Psoas muscle (tissue), 8 donors: ENCODE measurements around the gene KRTAP10-9. TPM values are rescaled to one million over a fixed set of nuclear protein-coding genes. Genes with fewer than 3 reads are reported as not detected.
"Not testable (repeated sequence)": the region's sequence is repeated elsewhere in the genome, so short reads cannot be mapped to it uniquely, and the experiment has no call there.

Experiments used
- ATAC-seq, 4 donors: fragments of 200-7000 bp; cut with Tn5 transposase; one replicate each; pipeline ENCODE4 v1.9.1; 2020; ENCODE audit warnings: moderate library complexity in 3 of 4, mild to moderate bottlenecking in 2 of 4
- DNase-seq, 2 donors: peaks; one replicate each; pipeline ENCODE4 v3.0.0-alpha.2; 2020
- H3K27ac ChIP-seq: fragments of 200-600 bp; one replicate; pipeline ENCODE4 v1.8.0; 2022
- H3K27me3 ChIP-seq, 3 donors: fragments of 200-600 bp in 1 of 3; one replicate each; pipeline versions ENCODE4 v1.6.1 to v1.8.0; 2013 to 2022; ENCODE audit warnings: low read length in 2 of 3, mild to moderate bottlenecking in 2 of 3, moderate library complexity in 1 of 3; ENCODE audit not compliant: insufficient read depth in 3 of 3
- H3K36me3 ChIP-seq, 2 donors: fragments of 200-600 bp in 1 of 2; one replicate each; pipeline versions ENCODE4 v1.6.1 to v1.8.0; 2013 to 2022; ENCODE audit warnings: low read depth in 1 of 2, mild to moderate bottlenecking in 1 of 2, moderate library complexity in 1 of 2; ENCODE audit not compliant: insufficient read depth in 1 of 2
- H3K4me1 ChIP-seq: fragments of 200-600 bp; one replicate; pipeline ENCODE4 v1.8.0; 2022
- H3K4me3 ChIP-seq: fragments of 200-600 bp; one replicate; pipeline ENCODE4 v1.8.0; 2022; ENCODE audit warnings: mild to moderate bottlenecking
- H3K9me3 ChIP-seq: fragments of 200-600 bp; one replicate; pipeline ENCODE4 v1.8.0; 2022
- WGBS, 3 donors: extraction: QIAGEN DNeasy Blood & Tissue Kit; methylation state at CpG; one replicate each; pipeline versions ENCODE4 v1.1.6 to v1.1.7; 2013; 5-methylcytosine and 5-hydroxymethylcytosine counted together
- intact Hi-C, 2 donors: fragments of 100-400 bp; cut with DNase I; formaldehyde crosslinking; loops; one replicate each; pipeline versions ENCODE4 v1.11.0 to v1.14.2; 2022
- long read RNA-seq, 2 donors: library from polyadenylated mRNA; unstranded; transcript quantifications; one replicate each; pipeline ENCODE4 v2.0.0, GENCODE V29; 2021
- polyA plus RNA-seq, 3 donors: library from polyadenylated mRNA; stranded (reverse); fragments of 200-250 nt; gene quantifications; one replicate each; pipeline ENCODE4 v1.2.3, GENCODE V29; 2013
- total RNA-seq, 4 donors: library from RNA; stranded (reverse); fragmentation: NEBNext Ultra II Directional in 2 of 4; extraction: Animal tissue kit (Norgen Biotek cat#: 25700) in 2 of 4; gene quantifications; one replicate each; pipeline versions ENCODE4 v1.2.1 to v1.2.4, GENCODE V29; 2021 to 2023
- TF ChIP-seq, protein P1 (sequence below): fragments of 200-600 bp; IDR thresholded peaks from one replicate; pipeline ENCODE4 v1.8.0; 2022; ENCODE audit warnings: antibody characterized with exemption
- donor health status: healthy with polysubstance abuse.
- donor health status: DM: no; HTN: no; CAD: no; lungs with moderate emphysema.
- donor health status: Bipolar disorder and iron deficiency.
- donor health status: healthy.
- donor health status: DM: yes; HTN: yes; CAD: no.
- donor health status: DM: no; HTN: no; CAD: no.
- donor health status: DM: no; HTN: no; CAD: no.
- donor health status: DM: yes; HTN: yes; CAD: no.

Gene KRTAP10-9, protein sequence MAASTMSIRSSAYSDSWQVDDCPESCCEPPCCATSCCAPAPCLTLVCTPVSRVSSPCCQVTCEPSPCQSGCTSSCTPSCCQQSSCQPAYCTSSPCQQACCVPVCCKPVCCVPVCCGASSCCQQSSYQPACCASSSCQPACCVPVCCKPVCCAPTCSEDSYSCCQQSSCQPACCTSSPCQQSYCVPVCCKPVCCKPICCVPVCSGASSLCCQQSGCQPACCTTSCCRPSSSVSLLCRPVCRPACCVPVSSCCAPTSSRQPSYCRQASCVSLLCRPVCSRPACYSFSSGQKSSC
- not detected for total RNA-seq
- not detected for polyA plus RNA-seq
- long read RNA-seq, donor 1, result 0 reads
- long read RNA-seq, donor 2, result 0 reads

DNA sequence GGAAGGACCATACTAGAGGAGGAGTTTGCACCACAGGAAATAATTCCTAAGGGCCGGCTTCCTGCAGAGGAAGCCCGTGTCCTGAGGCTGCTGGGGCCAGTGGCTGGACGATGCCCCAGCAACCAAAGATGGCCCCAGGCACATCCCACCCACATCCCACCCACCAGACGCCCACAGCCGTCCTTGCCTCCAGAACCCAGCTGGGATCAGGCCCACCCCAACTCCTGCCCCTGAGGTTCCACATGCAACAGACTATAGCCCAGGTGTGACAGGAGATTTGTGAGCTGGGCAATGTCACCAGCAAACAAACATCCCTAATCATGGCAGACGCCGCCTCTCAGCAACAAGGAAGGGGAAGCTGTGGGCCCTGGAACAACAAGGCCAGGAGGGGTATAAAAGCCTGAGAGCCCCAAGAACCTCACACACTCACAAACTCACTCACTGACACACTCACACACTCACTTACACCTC, at the start of gene KRTAP10-9:
KRTAP10-9 (plus strand) TSS at position 421 of the 471 bp plus-strand sequence. CDS start 79 bp downstream, outside the sequence.
- no peaks in the 10 kb centered on the region for H3K36me3 ChIP-seq
- no peaks in the 10 kb centered on the region for H3K4me1 ChIP-seq
- H3K27ac ChIP-seq, result no peak within 1 kb of the TSS
- DNase-seq (no peak), ATAC-seq (no peak)
- WGBS, 3 donors, result 44 to 51% (median 48%) methylated on average over 6 to 7 of the region's 7 CpGs
- H3K9me3 ChIP-seq, result peaks cover 14% of the 10 kb centered on the region
- intact Hi-C loops, result no loop called here
- H3K4me3 ChIP-seq, result no peak within 1 kb of the TSS
- peaks cover 0 to 13% (median 0%) of the 10 kb centered on the region in 3 donors for H3K27me3 ChIP-seq
- TF ChIP-seq, protein P1, sequence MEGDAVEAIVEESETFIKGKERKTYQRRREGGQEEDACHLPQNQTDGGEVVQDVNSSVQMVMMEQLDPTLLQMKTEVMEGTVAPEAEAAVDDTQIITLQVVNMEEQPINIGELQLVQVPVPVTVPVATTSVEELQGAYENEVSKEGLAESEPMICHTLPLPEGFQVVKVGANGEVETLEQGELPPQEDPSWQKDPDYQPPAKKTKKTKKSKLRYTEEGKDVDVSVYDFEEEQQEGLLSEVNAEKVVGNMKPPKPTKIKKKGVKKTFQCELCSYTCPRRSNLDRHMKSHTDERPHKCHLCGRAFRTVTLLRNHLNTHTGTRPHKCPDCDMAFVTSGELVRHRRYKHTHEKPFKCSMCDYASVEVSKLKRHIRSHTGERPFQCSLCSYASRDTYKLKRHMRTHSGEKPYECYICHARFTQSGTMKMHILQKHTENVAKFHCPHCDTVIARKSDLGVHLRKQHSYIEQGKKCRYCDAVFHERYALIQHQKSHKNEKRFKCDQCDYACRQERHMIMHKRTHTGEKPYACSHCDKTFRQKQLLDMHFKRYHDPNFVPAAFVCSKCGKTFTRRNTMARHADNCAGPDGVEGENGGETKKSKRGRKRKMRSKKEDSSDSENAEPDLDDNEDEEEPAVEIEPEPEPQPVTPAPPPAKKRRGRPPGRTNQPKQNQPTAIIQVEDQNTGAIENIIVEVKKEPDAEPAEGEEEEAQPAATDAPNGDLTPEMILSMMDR, result no peak

DNA sequence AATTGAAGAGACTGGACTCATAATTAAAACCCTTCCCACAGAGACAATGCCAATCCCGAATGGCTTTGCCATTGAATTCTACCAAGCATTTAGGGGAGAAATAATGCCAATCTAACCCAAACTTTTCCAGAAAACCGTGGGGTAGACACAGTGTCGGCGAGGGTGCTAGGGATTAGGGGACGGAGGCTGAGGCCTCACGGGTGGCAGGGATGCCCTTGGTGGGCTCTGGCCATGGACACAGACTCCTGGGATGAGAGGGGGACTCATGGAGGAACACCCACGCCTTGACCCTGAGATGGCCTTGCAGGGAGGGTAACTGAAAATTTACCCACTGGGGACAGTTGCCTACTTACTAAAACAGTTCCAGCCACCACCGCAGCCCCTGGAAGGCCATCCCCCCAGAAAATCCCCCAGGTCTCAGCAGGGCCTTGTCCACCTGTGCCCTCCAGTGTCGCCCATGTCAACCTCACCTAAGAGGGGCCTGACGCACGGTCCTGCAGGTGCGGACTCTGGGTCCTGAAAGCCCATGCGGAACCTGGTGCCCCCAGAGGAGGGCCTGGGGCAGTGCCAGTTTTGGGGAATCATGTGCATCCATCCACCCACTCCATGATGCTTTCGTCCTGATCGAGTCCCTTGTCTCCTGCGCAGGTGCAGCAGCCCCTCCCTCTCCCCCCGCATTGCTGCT, 48.4 kb upstream of the KRTAP10-9 start:
- DNase-seq (no peak), ATAC-seq (no peak)
- no peak overlapping the region for H3K4me3 ChIP-seq
- peaks cover 0 to 48% (median 9%) of the 10 kb centered on the region in 3 donors for H3K27me3 ChIP-seq
- H3K36me3 ChIP-seq, result no peaks in the 10 kb centered on the region
- no peak overlapping the region for H3K27ac ChIP-seq
- no peaks in the 10 kb centered on the region for H3K4me1 ChIP-seq
- peaks cover 13% of the 10 kb centered on the region for H3K9me3 ChIP-seq
- TF ChIP-seq, protein P1, result no peak
- intact Hi-C loops, result no loop called here
- 88 to 93% (median 91%) methylated on average over 15 to 17 of the region's 17 CpGs for WGBS, 3 donors

DNA sequence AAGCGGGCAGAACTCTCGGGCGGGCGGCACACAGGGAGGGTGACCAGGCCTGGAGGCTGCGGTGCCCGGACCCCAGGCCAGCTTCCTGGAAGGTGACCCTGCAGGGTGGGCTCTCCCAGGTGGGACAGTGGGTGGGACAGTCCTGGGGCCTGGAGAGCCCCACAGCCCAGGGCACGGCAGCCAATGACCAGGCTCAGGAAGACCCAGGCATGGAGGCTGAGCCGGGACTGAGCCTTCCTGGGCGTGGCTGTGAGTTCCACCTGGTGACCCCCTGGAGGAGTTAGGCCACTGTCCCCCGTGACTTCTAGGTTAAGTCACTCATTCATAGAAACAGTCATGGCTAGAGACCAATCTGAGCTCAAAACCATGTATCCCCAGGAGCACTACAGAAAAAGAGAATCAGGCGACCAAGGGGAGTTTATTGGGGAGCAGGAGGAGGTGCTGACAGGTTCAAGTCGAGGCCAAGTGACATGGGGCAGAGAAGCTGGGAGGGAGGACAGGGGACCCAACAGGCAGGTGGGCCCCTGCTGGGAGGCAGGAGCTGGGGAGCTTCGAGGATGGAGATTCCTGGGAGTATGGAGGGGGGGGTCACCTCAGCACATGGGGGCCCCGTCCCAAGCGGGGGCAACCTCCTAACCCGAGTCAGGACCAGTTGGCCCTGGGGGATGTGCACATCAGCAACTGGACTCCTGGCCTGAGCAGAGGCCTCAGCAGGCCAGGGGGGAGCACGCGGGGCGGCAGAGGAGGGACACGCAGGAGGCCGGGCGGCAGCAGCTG, 47.6 kb upstream of the KRTAP10-9 start:
- no peaks in the 10 kb centered on the region for H3K4me1 ChIP-seq
- ATAC-seq (no peak), DNase-seq (no peak)
- intact Hi-C loops, result no loop called here
- peaks cover 5 to 47% (median 12%) of the 10 kb centered on the region in 3 donors for H3K27me3 ChIP-seq
- H3K9me3 ChIP-seq, result peaks cover 13% of the 10 kb centered on the region
- H3K27ac ChIP-seq, result no peak overlapping the region
- 48 to 62% (median 55%) methylated on average over 22 of the region's 22 CpGs for WGBS, 3 donors
- H3K4me3 ChIP-seq, result no peak overlapping the region
- H3K36me3 ChIP-seq, result no peaks in the 10 kb centered on the region
- TF ChIP-seq, protein P1, result no peak

DNA sequence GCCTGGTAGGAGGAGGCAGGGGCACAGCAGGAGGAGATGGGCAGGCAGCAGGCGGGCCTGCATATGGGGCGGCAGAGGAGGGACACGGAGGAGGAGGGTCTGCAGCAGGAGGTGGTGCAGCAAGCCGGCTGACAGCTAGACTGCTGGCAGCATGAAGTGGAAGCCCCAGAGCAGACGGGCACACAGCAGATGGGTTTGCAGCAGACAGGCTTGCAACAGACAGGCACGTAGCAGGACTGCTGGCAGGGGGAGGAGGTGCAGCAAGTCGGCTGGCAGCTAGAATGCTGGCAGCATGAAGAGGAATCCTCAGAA, 47.1 kb upstream of the KRTAP10-9 start:
- DNase-seq, result no peak
- Histone ChIP-seq H3K36me3 (no peaks in the 10 kb centered on the region), H3K27ac (no peak overlapping the region), H3K4me3 (no peak overlapping the region), H3K4me1 (no peaks in the 10 kb centered on the region), H3K27me3 (peaks cover 7 to 46% (median 12%) of the 10 kb centered on the region in 3 donors), H3K9me3 (peaks cover 13% of the 10 kb centered on the region)
- TF ChIP-seq, protein P1, result no peak
- intact Hi-C loops, result no loop called here
- ATAC-seq, result no peak
- WGBS, 3 donors, result 24 to 42% (median 40%) methylated on average over 7 of the region's 7 CpGs

DNA sequence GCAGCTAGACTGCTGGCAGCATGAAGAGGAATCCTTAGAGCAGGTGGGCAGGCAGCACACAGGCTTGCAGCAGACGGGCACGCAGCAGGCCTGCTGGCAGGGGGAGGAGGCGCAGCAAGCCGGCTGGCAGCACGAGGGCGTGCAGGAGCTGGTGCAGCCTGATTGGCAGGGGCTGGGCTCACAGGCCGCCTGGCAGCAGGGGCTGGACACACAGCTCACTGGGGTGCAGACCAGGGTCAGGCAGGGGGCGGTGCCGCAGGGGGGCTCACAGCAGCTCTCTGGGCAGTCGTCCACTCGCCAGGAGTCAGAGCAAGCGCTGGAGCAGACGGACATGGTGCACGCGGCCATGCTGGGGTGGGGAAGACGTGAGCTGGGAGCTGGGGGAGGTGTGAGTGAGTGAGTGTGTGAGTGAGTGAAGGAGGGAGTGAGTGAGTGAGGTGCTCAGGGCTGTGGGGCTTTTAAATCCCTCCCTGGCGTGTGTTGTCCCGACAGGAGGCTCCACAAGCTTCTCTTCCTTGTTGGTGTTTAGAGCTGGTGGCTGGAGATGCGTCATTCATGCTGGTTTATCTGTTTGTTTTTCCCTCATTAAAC, 46.6 kb upstream of the KRTAP10-9 start, which contains the start of gene KRTAP10-5:
KRTAP10-5 (minus strand) TSS at position 374 of the 591 bp plus-strand sequence; CDS start at position 348, 26 bp downstream.
- H3K27ac ChIP-seq, H3K4me3 ChIP-seq, intact Hi-C loops, DNase-seq, ATAC-seq, H3K4me1 ChIP-seq, H3K36me3 ChIP-seq: not testable (repeated sequence)
- Histone ChIP-seq H3K27me3 (peaks cover 7 to 44% (median 13%) of the 10 kb centered on the region in 3 donors), H3K9me3 (peaks cover 13% of the 10 kb centered on the region)
- 16 to 28% (median 26%) methylated on average over 17 to 19 of the region's 19 CpGs for WGBS, 3 donors
